ENCODE results near the gene TLK1. TPM values are rescaled to one million over a fixed set of nuclear protein-coding genes. Genes with fewer than 3 reads are reported as not detected.

TLK1 gene
- total RNA-seq, 4 donors from 2014 or later: 7.7 to 14.2 (median 10.0) TPM

GRCh38 chr2:170985407-170985806 lies 175.3 kb downstream of the TLK1 start:
- ATAC-seq: no peak
- Histone ChIP-seq H3K27ac (no peak overlapping the region), H3K9me3 (no peaks in the 10 kb centered on the region), H3K4me3 (no peak overlapping the region), H3K27me3 (no peaks in the 10 kb centered on the region), H3K4me1 (no peaks in the 10 kb centered on the region), H3K36me3 (no peaks in the 10 kb centered on the region)
- TF ChIP-seq CTCF (IDR thresholded peaks at IDR 0.05 in 4 of 5, conservative IDR thresholded peaks at IDR 0.05 in 1 of 5) (no peak), POLR2A (IDR thresholded peaks at IDR 0.05) (no peak)
- no peak for DNase-seq
- intact Hi-C loops (cut with DNase I; ENCODE audit: low total_unique reads): no loop called here
- in situ Hi-C loops (cut with MboI; ENCODE audit: low sequenced_read_pairs in 4 of 4): loop anchor here in 1 of 4 donors (25.0 kb wide), 1 partner anchor 177 kb away; the partner anchor contains the start of gene TLK1

GRCh38 chr2:170984079-170984478 lies 176.6 kb downstream of the TLK1 start:
- no peak for ATAC-seq
- Histone ChIP-seq H3K9me3 (no peaks in the 10 kb centered on the region), H3K27me3 (no peaks in the 10 kb centered on the region), H3K4me3 (no peak overlapping the region), H3K36me3 (no peaks in the 10 kb centered on the region), H3K27ac (no peak overlapping the region), H3K4me1 (no peaks in the 10 kb centered on the region)
- TF ChIP-seq POLR2A (IDR thresholded peaks at IDR 0.05) (no peak), CTCF (IDR thresholded peaks at IDR 0.05 in 4 of 5, conservative IDR thresholded peaks at IDR 0.05 in 1 of 5) (no peak)
- DNase-seq: no peak
- in situ Hi-C loops (cut with MboI; ENCODE audit: low sequenced_read_pairs in 4 of 4): loop anchor here in 1 of 4 donors (25.0 kb wide), 1 partner anchor 178 kb away; the partner anchor contains the start of gene TLK1
- intact Hi-C loops (cut with DNase I; ENCODE audit: low total_unique reads): no loop called here

GRCh38 chr2:170975943-170976270 lies 184.8 kb downstream of the TLK1 start:
- Histone ChIP-seq H3K4me1 (peaks cover 4 to 5% of the 10 kb centered on the region in 2 donors), H3K27ac (no peak overlapping the region), H3K9me3 (no peaks in the 10 kb centered on the region), H3K27me3 (no peaks in the 10 kb centered on the region), H3K36me3 (no peaks in the 10 kb centered on the region), H3K4me3 (no peak overlapping the region)
- intact Hi-C loops (cut with DNase I; ENCODE audit: low total_unique reads) (no loop called here), in situ Hi-C loops (cut with MboI; ENCODE audit: low sequenced_read_pairs in 4 of 4) (loop anchor here in 1 of 4 donors (25.0 kb wide), 1 partner anchor 186 kb away; the partner anchor contains the start of gene TLK1)
- TF ChIP-seq CTCF (IDR thresholded peaks at IDR 0.05 in 4 of 5, conservative IDR thresholded peaks at IDR 0.05 in 1 of 5): no peak
- ATAC-seq: no peak
- no peak for DNase-seq

GRCh38 chr2:170975127-170975942 lies 185.4 kb downstream of the TLK1 start:
- TF ChIP-seq CTCF (IDR thresholded peaks at IDR 0.05 in 4 of 5, conservative IDR thresholded peaks at IDR 0.05 in 1 of 5): no peak
- no peak for TF ChIP-seq POLR2A (IDR thresholded peaks at IDR 0.05)
- Histone ChIP-seq H3K36me3 (no peaks in the 10 kb centered on the region), H3K27me3 (no peaks in the 10 kb centered on the region), H3K9me3 (no peaks in the 10 kb centered on the region), H3K4me1 (peaks cover 4 to 5% of the 10 kb centered on the region in 2 donors), H3K4me3 (no peak overlapping the region), H3K27ac (no peak overlapping the region)
- no peak for DNase-seq
- no peak for ATAC-seq
- intact Hi-C loops (cut with DNase I; ENCODE audit: low total_unique reads): no loop called here
- in situ Hi-C loops (cut with MboI; ENCODE audit: low sequenced_read_pairs in 4 of 4): loop anchor here in 1 of 4 donors (25.0 kb wide), 1 partner anchor 187 kb away; the partner anchor contains the start of gene TLK1
